HG03108 (cell line): ENCODE measurements around the gene BPIFA2.
"Not testable (repeated sequence)": the region's sequence is repeated elsewhere in the genome, so short reads cannot be mapped to it uniquely, and the experiment has no call there.

Experiments used
- ATAC-seq: cut with Tn5 transposase; IDR thresholded peaks from one replicate; pipeline ENCODE4 v1.9.1; 2021; ENCODE audit warnings: moderate library complexity; ENCODE audit not compliant: unreplicated experiment

The BPIFA2 gene, protein sequence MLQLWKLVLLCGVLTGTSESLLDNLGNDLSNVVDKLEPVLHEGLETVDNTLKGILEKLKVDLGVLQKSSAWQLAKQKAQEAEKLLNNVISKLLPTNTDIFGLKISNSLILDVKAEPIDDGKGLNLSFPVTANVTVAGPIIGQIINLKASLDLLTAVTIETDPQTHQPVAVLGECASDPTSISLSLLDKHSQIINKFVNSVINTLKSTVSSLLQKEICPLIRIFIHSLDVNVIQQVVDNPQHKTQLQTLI

DNA sequence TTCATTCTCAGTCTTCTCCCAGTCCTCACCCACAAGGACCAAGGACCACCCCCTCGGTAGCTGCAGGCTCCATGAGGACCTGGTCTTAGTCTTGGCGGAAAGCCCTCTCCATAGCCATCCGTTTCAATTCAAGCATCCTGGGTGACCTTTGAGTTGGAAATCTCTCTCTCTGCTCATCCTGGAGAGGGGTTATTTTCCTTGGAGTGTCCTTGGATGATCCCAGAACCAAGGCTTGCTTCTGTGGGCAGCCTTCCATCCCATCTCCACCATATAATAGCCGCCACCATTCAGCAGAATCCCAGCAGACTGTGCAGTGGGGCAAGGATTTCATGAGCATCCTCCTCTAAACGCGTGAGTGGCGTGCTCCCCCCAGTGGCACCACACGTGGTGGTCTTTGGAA lies at the start of gene BPIFA2:
TSS of gene BPIFA2 (plus strand) at position 301 of the 400 bp plus-strand sequence. CDS start 987 bp downstream, outside the sequence.
- no peak for ATAC-seq

DNA sequence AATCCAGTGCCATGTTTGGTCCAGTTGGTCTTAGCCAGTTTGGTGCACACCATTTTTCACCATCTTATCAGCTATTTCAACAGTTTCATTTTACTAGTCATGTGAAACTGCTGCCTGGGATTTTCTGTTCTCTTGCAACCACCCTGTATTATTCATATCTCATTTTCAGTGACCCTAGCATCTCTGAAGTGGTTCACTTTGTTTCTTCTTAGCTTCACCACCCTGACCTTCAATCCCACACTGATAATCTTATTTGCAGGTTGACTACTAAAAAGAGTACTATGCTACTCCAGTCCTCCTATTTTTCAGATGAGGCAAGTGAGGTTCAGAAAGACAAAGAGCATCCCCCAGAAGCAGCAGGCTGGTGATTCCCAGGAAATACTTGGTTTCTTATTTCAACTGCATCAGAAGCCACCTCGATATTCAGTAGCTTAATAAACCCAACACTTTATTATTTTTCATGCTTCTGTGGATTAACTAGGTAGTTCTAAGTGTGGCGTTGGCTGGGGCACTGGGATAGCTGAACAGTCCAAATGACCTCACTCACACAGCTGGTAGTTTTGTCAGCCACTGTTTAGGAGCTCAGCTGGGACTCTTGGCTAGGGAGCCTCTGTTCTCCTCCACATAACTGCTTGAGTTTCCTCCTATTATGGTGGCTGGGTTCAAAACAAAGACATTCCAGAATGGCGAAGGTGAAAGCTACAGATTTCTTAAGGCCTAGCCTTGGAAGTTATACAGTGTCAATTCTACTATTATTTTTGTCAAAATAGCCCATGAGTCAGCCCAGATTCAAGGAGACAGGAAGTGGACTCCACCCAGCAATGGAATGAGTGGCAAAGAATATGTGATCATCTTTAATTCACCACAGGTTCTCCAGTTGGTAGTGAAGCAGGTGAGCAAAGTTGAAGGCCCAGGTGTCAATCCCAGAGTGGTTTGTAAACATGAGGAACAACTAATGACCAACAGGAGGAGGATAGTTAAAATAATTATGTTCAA lies 47.9 kb upstream of the BPIFA2 start:
- no peak for ATAC-seq

DNA sequence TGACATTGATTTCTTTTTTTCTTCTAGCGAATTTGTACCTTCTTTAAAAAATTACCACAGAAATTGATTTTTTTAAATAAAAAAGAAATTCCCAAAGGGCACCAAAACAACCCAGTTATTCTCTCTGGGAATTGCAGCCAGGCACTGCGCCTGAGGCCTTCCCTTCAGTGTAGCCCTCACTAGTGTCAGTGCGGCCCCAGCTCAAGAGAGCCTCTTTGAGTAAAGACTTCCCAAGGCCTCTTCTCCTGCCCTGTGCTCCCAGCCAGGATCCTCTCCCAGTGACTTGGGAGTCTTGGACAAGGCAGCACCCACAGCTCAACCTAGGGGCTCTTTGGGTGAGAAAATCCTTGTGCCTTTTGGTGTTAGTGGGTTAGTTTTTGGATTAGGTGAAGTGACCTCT lies 47.0 kb upstream of the BPIFA2 start:
- no peak for ATAC-seq

DNA sequence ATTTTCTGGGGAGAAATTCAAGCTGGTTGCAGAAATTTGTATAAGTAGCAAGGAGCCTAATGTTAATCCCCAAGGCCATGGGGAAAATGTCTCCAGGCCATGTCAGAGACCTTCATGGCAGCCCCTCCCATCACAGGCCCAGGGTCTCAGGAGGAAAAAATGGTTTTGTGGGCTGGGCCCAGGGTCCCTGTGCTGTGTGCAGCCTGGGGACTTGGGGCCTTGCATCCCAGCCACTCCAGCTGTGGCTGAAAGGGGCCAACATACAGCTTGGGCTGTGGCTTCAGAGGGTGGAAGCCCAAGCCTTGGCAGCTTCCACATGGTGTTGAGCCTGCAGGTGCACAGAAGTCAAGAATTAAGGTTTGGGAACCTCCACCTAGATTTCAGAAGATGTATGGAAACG lies 45.7 kb upstream of the BPIFA2 start:
- not testable (repeated sequence) for ATAC-seq

DNA sequence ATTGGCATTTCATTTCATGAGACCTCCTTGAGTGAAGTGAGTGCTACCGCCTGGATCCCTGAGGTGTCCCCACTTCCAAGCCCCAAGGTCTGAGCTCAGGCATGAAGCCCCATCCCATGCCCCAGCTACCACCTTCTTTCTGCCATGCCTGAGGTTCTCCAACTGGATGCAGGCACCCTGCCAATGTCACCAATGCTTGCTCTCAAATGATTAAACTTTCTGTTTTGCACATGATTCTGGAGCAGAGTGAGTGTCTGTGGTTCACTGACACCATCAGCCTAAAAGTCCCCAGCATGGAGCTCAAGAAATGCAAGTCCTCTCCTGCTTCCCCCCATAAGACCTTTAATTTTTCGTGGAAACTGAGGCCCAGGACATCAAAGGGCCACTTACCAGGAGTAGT lies 43.7 kb upstream of the BPIFA2 start:
- no peak for ATAC-seq

DNA sequence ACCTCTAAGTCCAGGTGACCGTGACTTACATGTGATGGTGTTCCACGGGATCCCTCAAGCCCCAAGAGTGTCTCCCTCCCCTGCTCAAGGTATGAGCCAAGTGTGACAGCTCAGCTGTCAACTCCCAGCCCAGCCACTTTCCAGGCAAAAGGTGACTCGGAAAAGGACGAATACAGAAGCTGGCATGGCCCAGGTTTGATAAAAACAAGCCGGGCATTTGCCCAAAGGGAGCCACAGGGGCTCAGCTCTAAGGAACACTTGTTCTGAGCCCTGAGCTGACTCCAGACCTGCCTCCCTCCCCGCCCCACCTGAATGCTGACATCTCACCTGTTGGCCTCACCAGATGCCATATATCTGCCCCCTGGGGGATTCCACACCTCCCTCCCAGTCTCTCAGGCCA lies 43.0 kb upstream of the BPIFA2 start:
- ATAC-seq = no peak

DNA sequence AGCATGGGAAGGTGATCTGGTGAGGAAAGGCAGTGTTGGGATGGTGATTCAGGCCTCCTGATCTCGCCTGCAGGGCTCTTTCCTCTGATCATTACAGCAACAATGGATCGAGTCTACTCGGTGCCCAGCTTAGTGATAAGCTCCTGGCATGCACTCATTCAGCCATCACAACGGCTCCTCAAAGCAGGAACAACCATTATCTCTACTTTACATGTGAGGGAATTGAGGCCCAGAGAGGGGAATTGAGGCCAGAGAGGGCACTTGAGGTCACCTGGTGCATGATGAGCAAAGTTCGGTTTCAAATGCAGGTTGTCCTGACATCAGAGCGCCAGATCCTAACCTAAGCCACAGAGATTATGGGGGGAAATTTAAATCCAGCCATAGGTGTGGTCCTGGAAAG lies 42.0 kb upstream of the BPIFA2 start:
- no peak for ATAC-seq

DNA sequence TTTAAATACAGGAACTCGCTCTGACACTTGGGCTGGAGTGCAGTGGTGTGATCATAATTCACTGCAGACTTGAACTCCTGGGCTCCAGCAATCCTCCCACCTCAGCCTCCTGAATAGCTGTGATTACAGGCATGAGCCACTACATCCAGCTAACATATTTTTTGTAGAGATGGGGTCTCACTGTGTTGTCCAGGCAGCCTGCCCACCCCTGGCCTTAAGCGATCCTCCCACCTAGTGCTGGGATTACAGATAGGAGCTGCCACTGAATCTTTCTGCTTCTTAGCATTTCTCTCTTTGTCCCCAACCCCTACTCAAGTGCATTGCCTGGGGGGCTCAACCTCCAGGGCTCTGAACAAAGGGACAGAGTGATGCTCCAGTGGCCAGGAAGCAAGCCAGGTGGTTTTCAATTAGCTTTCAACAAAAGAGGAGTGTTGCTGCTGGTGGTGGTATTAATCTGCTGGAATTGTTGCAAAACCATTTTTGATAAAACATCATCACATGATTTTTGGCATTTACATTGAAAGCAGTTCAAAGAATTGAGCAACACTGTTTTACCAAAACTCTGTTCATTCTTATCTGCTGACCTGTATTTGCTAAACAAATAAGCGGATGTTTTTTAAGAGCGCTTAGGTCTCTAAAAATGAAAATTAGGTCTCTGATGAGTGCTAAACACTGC lies 40.4 kb upstream of the BPIFA2 start:
- ATAC-seq = no peak

DNA sequence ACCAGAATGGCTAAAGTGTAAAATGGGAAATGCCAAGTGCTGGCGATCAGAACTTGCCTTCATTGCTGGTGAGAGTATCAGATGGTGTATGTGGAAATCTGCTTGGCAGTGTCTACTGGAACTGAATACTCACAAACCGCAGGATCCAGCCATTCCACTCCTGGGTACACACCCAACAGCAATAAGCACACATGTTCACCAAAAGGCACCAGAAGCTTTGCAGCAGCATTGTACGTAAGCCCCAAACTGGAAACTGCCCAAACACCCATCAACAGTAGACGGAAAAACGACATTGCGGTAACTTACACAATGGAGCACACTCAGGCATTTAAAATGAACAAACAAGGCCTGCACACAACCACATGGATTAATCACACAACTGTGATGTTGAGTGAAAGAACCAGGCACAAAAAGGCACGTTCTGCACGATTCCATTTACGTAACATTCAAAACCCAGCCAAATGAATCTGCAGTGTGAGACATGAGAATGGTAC lies 37.3 kb upstream of the BPIFA2 start:
- no peak for ATAC-seq

DNA sequence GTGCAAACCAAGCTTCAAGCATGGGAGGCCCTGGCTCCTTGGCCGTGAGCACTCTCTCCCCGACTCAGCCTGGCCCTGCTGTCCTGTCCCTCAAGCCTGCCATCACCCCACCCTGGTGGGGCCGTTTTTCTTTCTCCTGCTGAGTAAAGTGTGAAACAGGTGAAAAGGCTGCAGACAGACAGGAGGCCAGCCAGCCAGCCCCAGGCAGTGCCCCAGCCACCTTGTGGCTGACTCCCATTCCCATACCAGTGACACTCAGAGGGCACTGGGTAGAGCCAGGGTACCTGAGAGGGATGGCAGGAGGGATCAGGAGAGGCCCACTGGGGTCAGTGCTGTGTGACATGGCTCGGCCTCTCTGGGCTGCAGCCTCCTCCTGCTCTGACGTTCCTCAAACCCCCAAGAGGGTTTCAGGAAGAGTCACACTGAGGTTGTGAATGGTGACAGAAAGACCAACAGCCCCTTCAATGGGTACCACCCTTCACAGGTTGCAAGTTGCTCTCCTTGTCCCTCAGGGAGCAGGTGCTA lies 35.9 kb upstream of the BPIFA2 start:
- no peak for ATAC-seq

DNA sequence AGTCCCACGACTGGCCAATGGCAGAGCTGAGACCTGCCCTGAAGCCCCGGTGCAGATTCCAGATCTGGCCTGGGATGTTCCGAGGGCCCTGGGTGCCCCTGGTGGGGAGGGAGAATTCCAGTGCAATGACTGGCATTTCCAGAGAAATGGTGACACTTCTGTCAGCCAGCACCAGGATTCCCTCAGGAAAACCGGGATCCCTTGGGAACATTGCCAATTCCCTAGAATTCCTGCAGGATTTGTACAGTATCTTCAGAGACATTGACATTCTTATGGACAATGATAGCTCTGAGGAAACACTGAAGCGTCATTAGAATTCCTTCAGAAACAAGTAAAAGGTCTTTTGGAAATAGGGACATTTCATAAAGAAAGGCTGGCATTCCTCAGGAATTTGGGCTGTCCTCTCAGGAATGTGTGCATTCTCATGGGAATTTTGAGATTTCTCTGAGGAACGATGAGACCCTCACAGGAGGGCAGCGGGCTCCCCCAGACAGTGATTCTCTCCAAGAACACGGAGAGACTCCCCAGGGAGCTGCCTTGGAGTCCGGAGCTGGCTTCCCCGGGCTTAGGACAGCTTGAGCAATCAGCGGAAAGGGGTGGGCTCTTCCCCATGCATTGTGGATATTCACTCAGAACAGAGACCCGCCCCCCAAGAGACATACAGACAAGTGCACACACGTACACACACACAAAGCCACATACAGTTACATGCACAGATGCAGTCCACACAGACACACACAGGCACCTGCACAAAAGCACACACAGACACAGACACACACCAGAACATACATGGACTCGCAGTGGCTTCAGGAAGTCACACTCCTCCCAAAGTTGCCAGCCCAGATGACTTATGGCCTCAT lies 35.2 kb upstream of the BPIFA2 start:
- ATAC-seq = no peak

DNA sequence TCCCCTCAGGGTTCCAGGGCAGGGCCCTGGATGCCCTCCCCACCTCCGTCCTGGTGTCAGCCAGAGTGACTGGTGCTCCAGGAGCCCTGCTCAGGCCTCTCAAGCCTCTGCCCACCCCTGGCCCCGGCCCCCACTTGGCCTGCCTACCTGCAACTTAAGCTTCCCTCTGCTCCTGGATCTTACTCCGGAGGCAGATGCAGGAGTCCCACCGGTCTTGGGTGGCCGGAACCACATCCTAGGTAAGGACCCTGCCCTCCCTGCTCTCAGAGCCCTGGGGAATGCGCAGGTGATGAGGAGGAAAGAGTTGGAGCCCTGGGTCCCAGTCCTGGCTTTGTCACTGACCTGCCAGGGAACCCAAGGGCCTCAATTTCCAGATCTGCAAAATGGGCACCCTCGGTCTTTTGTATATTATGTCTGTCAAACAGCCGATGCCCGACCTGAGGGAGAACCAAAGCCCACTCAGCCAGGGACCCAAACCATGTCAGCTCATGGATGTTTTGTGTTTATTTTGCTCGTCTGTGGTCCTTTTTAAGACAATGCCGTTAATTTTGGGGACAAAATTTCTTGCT lies 34.5 kb upstream of the BPIFA2 start:
- ATAC-seq = no peak

DNA sequence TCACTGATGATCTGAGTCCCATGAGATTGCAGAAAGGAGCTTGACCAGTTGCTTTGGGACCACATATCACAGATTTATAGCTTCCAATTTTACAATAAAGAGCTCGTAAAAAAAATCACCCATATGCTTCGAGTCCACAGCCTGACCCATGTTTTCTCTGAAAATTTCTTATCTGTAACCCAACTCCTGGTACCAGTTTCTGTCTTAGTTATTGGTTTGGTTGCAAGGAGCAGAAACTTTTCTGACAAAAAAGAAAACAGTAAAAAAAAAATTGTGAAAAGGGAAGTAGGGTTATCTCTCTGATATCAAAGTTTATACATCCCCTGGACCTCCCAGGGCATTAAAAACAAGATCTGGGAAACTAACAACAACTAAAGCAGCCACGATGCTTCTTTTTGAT lies 30.8 kb upstream of the BPIFA2 start:
- no peak for ATAC-seq

DNA sequence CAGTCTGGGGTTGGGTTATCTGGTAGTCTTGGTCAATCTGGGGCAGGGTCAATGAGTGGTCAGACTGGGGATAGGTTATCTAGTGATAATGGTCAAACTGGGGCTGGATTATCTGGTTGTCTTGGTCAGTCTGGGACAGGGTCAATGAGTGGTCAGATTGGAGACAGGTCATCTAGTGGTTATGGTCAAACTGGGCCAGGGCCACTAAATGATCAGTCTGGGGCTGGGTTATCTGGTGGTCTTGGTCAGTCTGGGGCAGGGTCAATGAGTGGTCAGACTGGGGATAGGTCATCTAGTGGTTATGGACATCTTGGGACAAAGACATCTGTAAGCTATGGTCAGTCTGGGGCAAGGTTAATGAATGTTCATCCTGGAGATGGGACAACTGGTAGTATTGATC lies 28.5 kb upstream of the BPIFA2 start:
- ATAC-seq = no peak

DNA sequence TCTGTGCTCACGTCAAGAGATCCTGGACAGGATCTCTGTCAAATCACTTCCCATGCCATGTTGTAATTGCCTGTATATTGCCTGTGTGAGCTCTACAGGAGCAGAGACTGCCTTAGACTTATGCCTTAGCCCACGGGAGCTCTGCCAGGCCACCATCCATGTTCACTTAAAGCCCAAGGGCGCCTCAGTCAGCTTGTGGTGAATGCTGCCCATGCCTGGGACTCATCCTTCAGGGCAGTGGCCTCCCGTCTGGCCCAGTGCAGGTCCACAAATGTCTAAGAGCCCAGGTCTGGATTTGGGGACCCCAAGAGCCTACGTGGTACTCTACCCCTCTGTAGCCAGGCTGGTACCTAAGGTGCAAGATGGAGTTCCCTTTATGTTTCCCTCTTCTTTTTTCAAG lies 22.4 kb upstream of the BPIFA2 start:
- ATAC-seq = no peak

DNA sequence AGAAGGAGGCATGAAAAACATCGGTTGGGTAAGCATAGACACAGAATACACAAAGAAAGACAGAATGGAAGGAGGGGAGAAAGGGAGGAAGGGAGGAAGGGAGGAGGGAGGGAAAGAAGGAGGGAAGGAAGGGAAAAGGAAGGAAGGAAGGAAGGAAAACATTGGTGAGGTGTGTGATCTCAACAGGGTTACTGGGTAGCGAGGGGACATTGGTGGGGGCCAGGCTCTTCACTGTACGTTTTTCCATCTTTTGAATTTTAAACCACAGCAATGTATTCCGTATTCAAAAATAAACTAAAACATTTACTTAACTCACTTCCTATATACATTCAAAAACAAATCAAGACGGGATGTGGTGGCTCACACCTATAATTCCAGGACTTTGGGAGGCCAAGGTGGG lies 20.7 kb upstream of the BPIFA2 start:
- no peak for ATAC-seq

DNA sequence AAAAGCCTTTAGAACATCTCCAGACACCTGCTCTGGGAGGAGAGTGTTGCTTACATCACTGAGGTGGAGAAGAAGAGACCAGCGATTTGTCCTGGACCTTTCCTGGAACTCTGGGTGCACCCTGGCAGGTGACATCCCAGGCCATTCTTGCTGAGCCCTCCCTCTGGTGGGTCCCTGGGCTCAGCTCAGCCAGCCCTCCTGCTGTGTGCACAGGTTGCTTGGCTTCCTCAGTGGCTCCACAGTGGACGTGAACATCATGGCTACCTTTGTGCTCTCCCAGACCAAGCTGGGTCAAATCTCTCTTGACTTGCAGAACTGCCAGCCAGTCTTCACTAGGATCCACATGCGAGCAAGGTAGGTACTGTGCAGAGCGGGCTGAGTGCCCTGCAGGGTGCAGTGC lies 19.9 kb upstream of the BPIFA2 start:
- ATAC-seq = no peak

DNA sequence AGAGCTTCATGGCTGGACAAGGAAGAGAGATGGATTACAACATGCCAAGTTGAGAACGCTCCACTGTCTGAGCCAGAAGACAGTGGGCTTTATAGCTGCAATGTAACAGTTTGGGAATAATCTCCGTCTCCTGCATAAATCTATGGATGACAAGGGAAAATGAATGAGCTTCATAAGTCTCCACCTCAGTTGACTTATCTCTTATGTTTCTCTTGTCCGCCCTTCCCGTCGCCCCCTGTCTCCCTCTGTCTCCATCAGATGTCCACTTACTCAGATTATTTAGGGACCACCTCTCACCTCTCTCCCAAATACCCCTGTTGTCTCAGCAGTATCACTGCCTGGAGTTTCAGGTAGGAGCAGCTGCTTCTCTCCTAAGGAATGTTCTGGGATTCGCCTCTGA lies 13.7 kb upstream of the BPIFA2 start:
- no peak for ATAC-seq

DNA sequence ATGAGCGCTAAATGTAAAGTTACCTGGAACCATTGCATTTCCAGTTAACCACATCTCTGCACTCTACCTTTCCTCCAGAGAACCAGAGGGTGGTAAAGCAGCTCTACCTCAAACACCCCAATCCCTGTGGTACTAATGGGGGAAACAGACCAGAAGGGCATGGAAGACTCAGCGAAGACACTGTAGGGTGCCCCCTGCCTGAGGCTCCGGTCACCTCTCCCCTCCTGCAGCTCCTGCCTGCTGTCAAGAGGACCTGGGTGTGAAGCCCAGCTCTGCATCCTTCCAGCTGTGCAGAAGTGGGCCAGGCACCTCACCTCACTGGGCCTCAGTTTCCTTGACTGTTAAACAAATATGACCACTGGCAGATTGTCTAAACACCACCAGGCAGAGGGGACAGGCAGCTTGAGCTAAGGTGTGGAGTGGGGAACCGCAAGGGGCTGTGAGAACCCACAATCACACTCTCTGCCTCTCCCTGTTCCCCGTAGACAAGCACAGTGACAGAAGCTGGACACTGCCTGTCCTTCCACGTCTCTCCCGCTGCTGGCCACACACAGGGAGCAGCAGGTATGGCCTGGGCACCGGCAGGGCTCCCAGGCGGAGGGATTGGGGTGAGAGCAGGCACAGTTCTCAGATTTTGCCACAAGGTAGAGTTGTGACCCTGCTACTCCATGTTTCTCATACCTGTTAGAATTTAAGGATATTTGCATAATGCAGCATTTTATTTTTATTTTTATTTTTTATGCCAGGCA lies 9.1 kb upstream of the BPIFA2 start:
- ATAC-seq = no peak
